ENCODE data around the gene ZCCHC4. TPM values are rescaled to one million over a fixed set of nuclear protein-coding genes. Genes with fewer than 3 reads are reported as not detected.

Gene ZCCHC4
- total RNA-seq, 1 experiment from 2014 or later, result 12.3 TPM

DNA sequence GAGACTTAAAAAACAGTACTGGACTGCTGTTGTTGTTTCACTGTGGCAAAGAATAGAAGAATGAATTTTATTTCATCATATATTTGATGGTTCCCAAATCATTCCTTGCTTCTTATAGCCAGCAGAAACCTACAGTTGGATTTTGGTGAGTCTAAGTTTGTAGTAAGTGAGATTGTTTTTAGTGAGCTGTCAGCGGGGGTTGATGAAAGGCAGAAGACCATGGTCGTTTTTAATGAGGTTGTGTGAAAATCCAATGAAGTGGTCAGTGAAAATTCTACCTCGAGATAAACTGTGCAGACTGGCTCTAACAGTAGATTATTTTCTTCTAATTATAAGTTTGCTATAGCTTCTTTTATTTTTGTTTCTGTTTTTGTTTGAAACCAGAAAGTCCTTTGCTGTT, 100.7 kb downstream of the ZCCHC4 start (continued):
- no peak for TF ChIP-seq RAD21 (IDR thresholded peaks at IDR 0.05; ENCODE audit: low read depth)
- TF ChIP-seq ELF1 (IDR thresholded peaks at IDR 0.05; ENCODE audit: borderline replicate concordance, low read depth), result no peak

DNA sequence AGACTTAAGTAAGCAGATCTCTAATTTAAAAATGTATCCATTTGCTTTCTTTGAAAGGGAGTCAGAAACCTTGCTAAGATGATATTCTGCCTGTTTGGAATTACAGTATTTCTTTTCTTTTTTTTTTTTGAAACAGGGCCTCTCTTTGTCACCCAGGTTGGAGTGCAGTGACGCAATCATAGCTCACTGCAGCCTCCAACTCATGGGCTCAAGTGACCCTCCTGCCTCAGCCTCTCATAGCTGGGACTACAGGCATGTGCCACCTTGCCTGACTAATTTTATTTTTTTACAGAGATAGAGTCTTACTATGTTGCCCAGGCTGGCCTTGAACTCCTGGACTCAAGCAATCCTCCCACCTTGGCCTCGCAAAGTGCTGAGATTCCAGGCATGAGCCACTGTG, 104.4 kb downstream of the ZCCHC4 start:
- Histone ChIP-seq H3K4me3 (replicated peaks in 1 of 2; ENCODE audit: low read depth in 1 of 2, low read length in 2 of 2) (no peak overlapping the region), H2AFZ (ENCODE audit: low read depth, low read length, poor library complexity, severe bottlenecking) (no peak overlapping the region), H3K79me2 (ENCODE audit: insufficient read depth, low read length) (no peaks in the 10 kb centered on the region), H3K9me3 (ENCODE audit: control insufficient read depth in 1 of 2, insufficient read depth in 1 of 2, low read depth in 1 of 2, low read length in 2 of 2) (no peaks in the 10 kb centered on the region), H3K9ac (ENCODE audit: low read length) (no peak overlapping the region), H3K4me1 (ENCODE audit: control insufficient read depth in 1 of 2, insufficient read depth in 2 of 2, low read length in 2 of 2) (no peaks in the 10 kb centered on the region), H3K9me2 (ENCODE audit: insufficient read depth) (no peaks in the 10 kb centered on the region), H4K20me1 (ENCODE audit: insufficient read depth) (no peaks in the 10 kb centered on the region), H3K27ac (ENCODE audit: low read depth, low read length) (no peak overlapping the region), H3K27me3 (ENCODE audit: insufficient read depth, low read length) (no peaks in the 10 kb centered on the region), H3K36me3 (ENCODE audit: control insufficient read depth in 1 of 2, insufficient read depth in 2 of 2, low read length in 2 of 2) (peaks cover 0 to 18% of the 10 kb centered on the region in 2 experiments; a peak in 3 of 4 replicates), H3K4me2 (ENCODE audit: low read length) (no peak overlapping the region)
- TF ChIP-seq SIN3A (IDR thresholded peaks at IDR 0.05; ENCODE audit: low read depth) (no peak), EZH2 (IDR thresholded peaks at IDR 0.05) (no peak), CBX3 (IDR thresholded peaks at IDR 0.05; ENCODE audit: low read depth) (no peak)
- TF ChIP-seq, protein P1, sequence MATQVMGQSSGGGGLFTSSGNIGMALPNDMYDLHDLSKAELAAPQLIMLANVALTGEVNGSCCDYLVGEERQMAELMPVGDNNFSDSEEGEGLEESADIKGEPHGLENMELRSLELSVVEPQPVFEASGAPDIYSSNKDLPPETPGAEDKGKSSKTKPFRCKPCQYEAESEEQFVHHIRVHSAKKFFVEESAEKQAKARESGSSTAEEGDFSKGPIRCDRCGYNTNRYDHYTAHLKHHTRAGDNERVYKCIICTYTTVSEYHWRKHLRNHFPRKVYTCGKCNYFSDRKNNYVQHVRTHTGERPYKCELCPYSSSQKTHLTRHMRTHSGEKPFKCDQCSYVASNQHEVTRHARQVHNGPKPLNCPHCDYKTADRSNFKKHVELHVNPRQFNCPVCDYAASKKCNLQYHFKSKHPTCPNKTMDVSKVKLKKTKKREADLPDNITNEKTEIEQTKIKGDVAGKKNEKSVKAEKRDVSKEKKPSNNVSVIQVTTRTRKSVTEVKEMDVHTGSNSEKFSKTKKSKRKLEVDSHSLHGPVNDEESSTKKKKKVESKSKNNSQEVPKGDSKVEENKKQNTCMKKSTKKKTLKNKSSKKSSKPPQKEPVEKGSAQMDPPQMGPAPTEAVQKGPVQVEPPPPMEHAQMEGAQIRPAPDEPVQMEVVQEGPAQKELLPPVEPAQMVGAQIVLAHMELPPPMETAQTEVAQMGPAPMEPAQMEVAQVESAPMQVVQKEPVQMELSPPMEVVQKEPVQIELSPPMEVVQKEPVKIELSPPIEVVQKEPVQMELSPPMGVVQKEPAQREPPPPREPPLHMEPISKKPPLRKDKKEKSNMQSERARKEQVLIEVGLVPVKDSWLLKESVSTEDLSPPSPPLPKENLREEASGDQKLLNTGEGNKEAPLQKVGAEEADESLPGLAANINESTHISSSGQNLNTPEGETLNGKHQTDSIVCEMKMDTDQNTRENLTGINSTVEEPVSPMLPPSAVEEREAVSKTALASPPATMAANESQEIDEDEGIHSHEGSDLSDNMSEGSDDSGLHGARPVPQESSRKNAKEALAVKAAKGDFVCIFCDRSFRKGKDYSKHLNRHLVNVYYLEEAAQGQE (IDR thresholded peaks at IDR 0.05; ENCODE audit: low read depth), result no peak
- TF ChIP-seq, protein P2, sequence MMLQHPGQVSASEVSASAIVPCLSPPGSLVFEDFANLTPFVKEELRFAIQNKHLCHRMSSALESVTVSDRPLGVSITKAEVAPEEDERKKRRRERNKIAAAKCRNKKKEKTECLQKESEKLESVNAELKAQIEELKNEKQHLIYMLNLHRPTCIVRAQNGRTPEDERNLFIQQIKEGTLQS (IDR thresholded peaks at IDR 0.05), result no peak
- ChIA-PET POLR2A (no interaction called here), RAD21 (ENCODE audit: low non-redundant PET in 1 of 2, low total read pairs in 2 of 2, uncharacterized antibody in 2 of 2, unreplicated experiment in 2 of 2) (no interaction called here), CTCF (interaction anchor here (0.6 kb wide), 1 partner anchor 9 kb away, joined by 3 read pairs; no protein-coding TSS in a partner anchor)
- no peak for DNase-seq (ENCODE audit: low read depth, low spot score)
- intact Hi-C loops (cut with micrococcal nuclease), result no loop called here
- ATAC-seq, result no peak
- no TSS peak for BruUV-seq (replicated peaks)

Other genes starting within 250 kb of the ZCCHC4 start
- gene SEPSECS, start 152.3 kb upstream of the ZCCHC4 start, total RNA-seq (2021; ENCODE audit: unreplicated experiment), result 10.6 TPM
- gene PI4K2B, start 78.7 kb upstream of the ZCCHC4 start, total RNA-seq (2021; ENCODE audit: unreplicated experiment), result 19.3 TPM
- gene ANAPC4, start 64.5 kb downstream of the ZCCHC4 start, total RNA-seq (2021; ENCODE audit: unreplicated experiment), result 29.2 TPM